B cell (primary cell): ENCODE data around the gene EGFR.

Source experiments
- CTCF ChIP-seq: fragments of 200-600 bp; IDR thresholded peaks from one replicate; pipeline ENCODE4 v1.8.0; 2022; ENCODE audit warnings: antibody characterized with exemption, mild to moderate bottlenecking
- EZH2 ChIP-seq: IDR thresholded peaks from 2 replicates; pipeline ENCODE4 v1.6.1; 2012; ENCODE audit warnings: borderline replicate concordance, low read depth, mild to moderate bottlenecking, moderate library complexity, low read length; ENCODE audit not compliant: insufficient read depth, poor library complexity, severe bottlenecking

DNA sequence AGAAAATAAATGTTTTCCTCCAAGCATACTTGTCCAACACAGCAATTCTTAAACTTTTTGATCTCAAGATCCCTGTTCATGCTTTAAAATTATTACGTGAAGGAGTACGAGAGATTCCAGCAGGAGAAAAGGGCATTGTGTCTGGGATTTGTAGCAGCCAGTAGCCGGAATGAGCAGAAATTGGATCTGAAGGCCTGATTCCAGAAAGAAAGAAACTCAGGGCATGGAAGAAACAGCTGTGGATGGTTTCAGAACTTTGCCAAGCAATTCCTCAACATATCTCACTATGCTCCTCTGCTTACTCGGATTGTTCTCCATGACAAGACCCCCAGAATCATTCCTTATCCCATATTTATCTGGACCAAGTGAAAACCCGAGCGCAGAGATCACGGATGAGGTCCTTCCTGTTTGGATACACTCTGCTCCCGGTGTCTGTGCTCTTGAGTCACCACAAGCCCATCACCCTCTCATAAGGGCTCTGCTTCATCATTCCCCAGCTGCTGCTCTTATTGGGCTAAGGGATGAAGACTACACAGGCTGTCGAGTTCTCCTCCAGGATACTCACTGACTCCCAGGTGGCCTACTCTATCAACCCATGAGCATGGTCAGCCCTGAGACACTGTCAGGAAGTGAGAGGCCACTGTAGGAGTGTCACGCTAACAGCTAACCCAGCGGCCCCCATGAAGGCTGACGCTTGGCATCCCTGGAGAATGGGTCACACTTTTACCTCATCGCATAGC is 225.4 kb downstream of the EGFR start:
- TF ChIP-seq EZH2 (no peak), CTCF (no peak)
